Gastroesophageal sphincter (tissue), 3 donors: ENCODE data around the gene PHC2.

Experiments
- CTCF ChIP-seq, 4 experiments: fragments of 200-600 bp in 2 of 4; fragments of 450-650 bp in 2 of 4; sonication (generic) in 1 of 4; IDR thresholded peaks; one replicate each; pipeline ENCODE4 v1.5.1; 2017 to 2019; ENCODE audit warnings: antibody characterized with exemption in 4 of 4, mild to moderate bottlenecking in 2 of 4, moderate library complexity in 2 of 4
- POLR2A ChIP-seq, 2 donors: fragments of 450-650 bp; IDR thresholded peaks; one replicate each; pipeline ENCODE4 v1.6.1; 2017; ENCODE audit warnings: antibody characterized with exemption in 2 of 2, mild to moderate bottlenecking in 2 of 2, moderate library complexity in 1 of 2

GRCh38 chr1:33295023-33295422 is 135.9 kb downstream of the PHC2 start:
- no peak for TF ChIP-seq POLR2A (IDR thresholded peaks at IDR 0.05)
- TF ChIP-seq CTCF (IDR thresholded peaks at IDR 0.05) = no peak
